Measurements from ENCODE around the gene PCSK6. TPM values are rescaled to one million over a fixed set of nuclear protein-coding genes. Genes with fewer than 3 reads are reported as not detected.

PCSK6 gene
- polyA plus RNA-seq, 1 donor from 2014 or later: 1.1 TPM

DNA sequence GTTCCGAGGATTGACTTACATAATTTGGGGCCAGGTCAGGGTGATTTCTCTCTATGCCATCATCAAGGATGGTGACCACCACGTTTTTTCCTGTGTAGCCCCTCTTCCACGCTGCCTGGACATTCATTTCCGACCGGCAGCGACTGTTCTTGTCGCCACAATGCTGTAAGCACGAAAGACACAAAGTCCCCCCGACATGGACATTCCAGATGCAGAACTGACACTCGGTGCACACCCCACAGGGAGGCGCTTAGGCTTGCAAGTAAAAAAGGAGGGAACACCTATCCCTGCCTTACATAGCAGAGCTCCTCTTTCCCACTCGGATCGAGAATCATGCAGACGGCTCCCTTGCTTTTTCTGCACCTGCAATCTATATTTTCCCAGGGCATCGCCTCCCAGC lies 58.2 kb downstream of the PCSK6 start:
- no peak overlapping the region for H3K9ac ChIP-seq (ENCODE audit: low read length)
- H3F3A ChIP-seq (ENCODE audit: insufficient read depth, low read length, poor library complexity, severe bottlenecking): no peaks in the 10 kb centered on the region
- no peak overlapping the region for H3K4me2 ChIP-seq (ENCODE audit: low read length)
- no peaks in the 10 kb centered on the region for H3K79me2 ChIP-seq (replicated peaks; ENCODE audit: insufficient read depth, low read length)
- TF ChIP-seq POLR2AphosphoS5 (IDR thresholded peaks at IDR 0.05) (no peak), TAF1 (IDR thresholded peaks at IDR 0.05; ENCODE audit: low read depth) (no peak), EZH2 (IDR thresholded peaks at IDR 0.05; ENCODE audit: borderline replicate concordance, insufficient read depth, low read length, poor library complexity, severe bottlenecking) (no peak), MXI1 (conservative IDR thresholded peaks at IDR 0.05; ENCODE audit: poor library complexity, severe bottlenecking) (no peak), RAD21 (conservative IDR thresholded peaks at IDR 0.05) (no peak), SMC3 (conservative IDR thresholded peaks at IDR 0.05; ENCODE audit: poor library complexity) (no peak)
- no peaks in the 10 kb centered on the region for H3K27me3 ChIP-seq (ENCODE audit: insufficient read depth, low read depth, low read length)
- no peaks in the 10 kb centered on the region for H3K9me2 ChIP-seq (ENCODE audit: insufficient read depth, low read length)
- H3K27ac ChIP-seq (ENCODE audit: low read length): no peak overlapping the region
- H2AFZ ChIP-seq (ENCODE audit: low read depth, low read length): no peak overlapping the region
- H3K4me3 ChIP-seq (ENCODE audit: low read length): no peak overlapping the region
- H4K20me1 ChIP-seq (ENCODE audit: insufficient read depth): no peaks in the 10 kb centered on the region
- H3K9me3 ChIP-seq (ENCODE audit: low read length): no peaks in the 10 kb centered on the region
- no peaks in the 10 kb centered on the region for H3K36me3 ChIP-seq (ENCODE audit: insufficient read depth, low read length)

DNA sequence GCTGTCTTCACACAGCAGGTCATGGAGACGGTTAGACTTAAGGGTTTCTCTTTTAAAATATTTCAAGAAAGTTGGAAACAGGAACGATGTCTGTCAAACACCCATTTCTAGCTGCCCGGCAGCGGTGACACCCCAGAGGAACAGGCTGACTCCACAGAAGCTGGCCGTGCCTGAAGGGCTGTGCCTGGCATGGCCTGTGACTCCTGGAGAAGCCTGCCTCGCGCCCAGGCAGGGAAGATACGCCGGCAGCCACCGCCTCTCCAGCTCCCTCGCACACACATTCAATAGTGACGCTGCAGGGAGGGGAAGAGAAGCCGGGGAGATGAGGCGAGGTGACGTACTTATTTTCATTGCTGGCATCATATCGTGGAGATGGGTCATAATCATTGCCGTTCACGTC lies 59.9 kb downstream of the PCSK6 start:
- H3K4me3 ChIP-seq (ENCODE audit: low read length): no peak overlapping the region
- H3K9me3 ChIP-seq (ENCODE audit: low read length): no peaks in the 10 kb centered on the region
- H3K9me2 ChIP-seq (ENCODE audit: insufficient read depth, low read length): no peaks in the 10 kb centered on the region
- no peaks in the 10 kb centered on the region for H4K20me1 ChIP-seq (ENCODE audit: insufficient read depth)
- no peaks in the 10 kb centered on the region for H3K27me3 ChIP-seq (ENCODE audit: insufficient read depth, low read depth, low read length)
- H3F3A ChIP-seq (ENCODE audit: insufficient read depth, low read length, poor library complexity, severe bottlenecking): no peaks in the 10 kb centered on the region
- H3K27ac ChIP-seq (ENCODE audit: low read length): no peak overlapping the region
- no peak for TF ChIP-seq RAD21 (conservative IDR thresholded peaks at IDR 0.05)
- no peak overlapping the region for H3K9ac ChIP-seq (ENCODE audit: low read length)
- no peak overlapping the region for H2AFZ ChIP-seq (ENCODE audit: low read depth, low read length)
- no peaks in the 10 kb centered on the region for H3K36me3 ChIP-seq (ENCODE audit: insufficient read depth, low read length)
- no peaks in the 10 kb centered on the region for H3K79me2 ChIP-seq (replicated peaks; ENCODE audit: insufficient read depth, low read length)
- H3K4me2 ChIP-seq (ENCODE audit: low read length): no peak overlapping the region

DNA sequence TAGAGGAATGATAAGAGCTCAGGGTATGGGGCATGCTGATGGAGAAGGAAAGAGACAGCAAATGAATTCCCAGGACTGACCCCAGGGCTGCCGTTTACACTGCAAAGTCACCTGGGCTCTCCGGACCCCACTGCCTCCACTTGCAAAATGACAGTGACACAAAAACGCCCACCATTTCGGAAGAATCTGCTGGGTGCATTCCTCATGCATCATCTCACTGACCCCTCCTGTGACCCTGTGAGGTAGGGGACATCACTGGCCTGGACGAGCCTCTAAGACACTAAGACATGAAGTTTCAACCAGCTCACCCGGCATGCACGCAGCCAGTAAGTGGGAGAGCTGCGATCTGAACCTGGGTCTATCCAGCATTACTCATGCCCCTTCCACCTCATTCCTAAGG lies 60.3 kb downstream of the PCSK6 start:
- no peak overlapping the region for H3K9ac ChIP-seq (ENCODE audit: low read length)
- H3K79me2 ChIP-seq (replicated peaks; ENCODE audit: insufficient read depth, low read length): no peaks in the 10 kb centered on the region
- TF ChIP-seq, protein P1, sequence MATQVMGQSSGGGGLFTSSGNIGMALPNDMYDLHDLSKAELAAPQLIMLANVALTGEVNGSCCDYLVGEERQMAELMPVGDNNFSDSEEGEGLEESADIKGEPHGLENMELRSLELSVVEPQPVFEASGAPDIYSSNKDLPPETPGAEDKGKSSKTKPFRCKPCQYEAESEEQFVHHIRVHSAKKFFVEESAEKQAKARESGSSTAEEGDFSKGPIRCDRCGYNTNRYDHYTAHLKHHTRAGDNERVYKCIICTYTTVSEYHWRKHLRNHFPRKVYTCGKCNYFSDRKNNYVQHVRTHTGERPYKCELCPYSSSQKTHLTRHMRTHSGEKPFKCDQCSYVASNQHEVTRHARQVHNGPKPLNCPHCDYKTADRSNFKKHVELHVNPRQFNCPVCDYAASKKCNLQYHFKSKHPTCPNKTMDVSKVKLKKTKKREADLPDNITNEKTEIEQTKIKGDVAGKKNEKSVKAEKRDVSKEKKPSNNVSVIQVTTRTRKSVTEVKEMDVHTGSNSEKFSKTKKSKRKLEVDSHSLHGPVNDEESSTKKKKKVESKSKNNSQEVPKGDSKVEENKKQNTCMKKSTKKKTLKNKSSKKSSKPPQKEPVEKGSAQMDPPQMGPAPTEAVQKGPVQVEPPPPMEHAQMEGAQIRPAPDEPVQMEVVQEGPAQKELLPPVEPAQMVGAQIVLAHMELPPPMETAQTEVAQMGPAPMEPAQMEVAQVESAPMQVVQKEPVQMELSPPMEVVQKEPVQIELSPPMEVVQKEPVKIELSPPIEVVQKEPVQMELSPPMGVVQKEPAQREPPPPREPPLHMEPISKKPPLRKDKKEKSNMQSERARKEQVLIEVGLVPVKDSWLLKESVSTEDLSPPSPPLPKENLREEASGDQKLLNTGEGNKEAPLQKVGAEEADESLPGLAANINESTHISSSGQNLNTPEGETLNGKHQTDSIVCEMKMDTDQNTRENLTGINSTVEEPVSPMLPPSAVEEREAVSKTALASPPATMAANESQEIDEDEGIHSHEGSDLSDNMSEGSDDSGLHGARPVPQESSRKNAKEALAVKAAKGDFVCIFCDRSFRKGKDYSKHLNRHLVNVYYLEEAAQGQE (IDR thresholded peaks at IDR 0.05; ENCODE audit: borderline replicate concordance): no peak
- no peak for TF ChIP-seq SMC3 (conservative IDR thresholded peaks at IDR 0.05; ENCODE audit: poor library complexity)
- TF ChIP-seq TAF1 (IDR thresholded peaks at IDR 0.05; ENCODE audit: low read depth): no peak
- no peak for TF ChIP-seq MXI1 (conservative IDR thresholded peaks at IDR 0.05; ENCODE audit: poor library complexity, severe bottlenecking)
- TF ChIP-seq EP300 (conservative IDR thresholded peaks at IDR 0.05; ENCODE audit: poor library complexity, severe bottlenecking): no peak
- TF ChIP-seq EZH2 (IDR thresholded peaks at IDR 0.05; ENCODE audit: borderline replicate concordance, insufficient read depth, low read length, poor library complexity, severe bottlenecking): no peak
- TF ChIP-seq, protein P2, sequence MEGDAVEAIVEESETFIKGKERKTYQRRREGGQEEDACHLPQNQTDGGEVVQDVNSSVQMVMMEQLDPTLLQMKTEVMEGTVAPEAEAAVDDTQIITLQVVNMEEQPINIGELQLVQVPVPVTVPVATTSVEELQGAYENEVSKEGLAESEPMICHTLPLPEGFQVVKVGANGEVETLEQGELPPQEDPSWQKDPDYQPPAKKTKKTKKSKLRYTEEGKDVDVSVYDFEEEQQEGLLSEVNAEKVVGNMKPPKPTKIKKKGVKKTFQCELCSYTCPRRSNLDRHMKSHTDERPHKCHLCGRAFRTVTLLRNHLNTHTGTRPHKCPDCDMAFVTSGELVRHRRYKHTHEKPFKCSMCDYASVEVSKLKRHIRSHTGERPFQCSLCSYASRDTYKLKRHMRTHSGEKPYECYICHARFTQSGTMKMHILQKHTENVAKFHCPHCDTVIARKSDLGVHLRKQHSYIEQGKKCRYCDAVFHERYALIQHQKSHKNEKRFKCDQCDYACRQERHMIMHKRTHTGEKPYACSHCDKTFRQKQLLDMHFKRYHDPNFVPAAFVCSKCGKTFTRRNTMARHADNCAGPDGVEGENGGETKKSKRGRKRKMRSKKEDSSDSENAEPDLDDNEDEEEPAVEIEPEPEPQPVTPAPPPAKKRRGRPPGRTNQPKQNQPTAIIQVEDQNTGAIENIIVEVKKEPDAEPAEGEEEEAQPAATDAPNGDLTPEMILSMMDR (IDR thresholded peaks at IDR 0.05; ENCODE audit: poor library complexity, severe bottlenecking): no peak
- TF ChIP-seq POLR2AphosphoS5 (IDR thresholded peaks at IDR 0.05): no peak
- no peak for TF ChIP-seq RAD21 (conservative IDR thresholded peaks at IDR 0.05)
- H4K20me1 ChIP-seq (ENCODE audit: insufficient read depth): no peaks in the 10 kb centered on the region
- no peak overlapping the region for H3K27ac ChIP-seq (ENCODE audit: low read length)
- H3K4me3 ChIP-seq (ENCODE audit: low read length): no peak overlapping the region
- H2AFZ ChIP-seq (ENCODE audit: low read depth, low read length): no peak overlapping the region
- no peaks in the 10 kb centered on the region for H3K36me3 ChIP-seq (ENCODE audit: insufficient read depth, low read length)
- no peaks in the 10 kb centered on the region for H3K9me2 ChIP-seq (ENCODE audit: insufficient read depth, low read length)
- H3K4me2 ChIP-seq (ENCODE audit: low read length): no peak overlapping the region
- H3K9me3 ChIP-seq (ENCODE audit: low read length): no peaks in the 10 kb centered on the region
- no peaks in the 10 kb centered on the region for H3K27me3 ChIP-seq (ENCODE audit: insufficient read depth, low read depth, low read length)
- no peaks in the 10 kb centered on the region for H3F3A ChIP-seq (ENCODE audit: insufficient read depth, low read length, poor library complexity, severe bottlenecking)

Measured in neural cell (in vitro differentiated cells).